DMS53 (cell line): ENCODE results near the gene SLC6A6.
"Not testable (repeated sequence)": the region's sequence is repeated elsewhere in the genome, so short reads cannot be mapped to it uniquely, and the experiment has no call there.

Experiments
- DNase-seq: peaks from one replicate; lab custom pipeline; 2025; lab: John Stamatoyannopoulos, UW

The SLC6A6 gene

DNA sequence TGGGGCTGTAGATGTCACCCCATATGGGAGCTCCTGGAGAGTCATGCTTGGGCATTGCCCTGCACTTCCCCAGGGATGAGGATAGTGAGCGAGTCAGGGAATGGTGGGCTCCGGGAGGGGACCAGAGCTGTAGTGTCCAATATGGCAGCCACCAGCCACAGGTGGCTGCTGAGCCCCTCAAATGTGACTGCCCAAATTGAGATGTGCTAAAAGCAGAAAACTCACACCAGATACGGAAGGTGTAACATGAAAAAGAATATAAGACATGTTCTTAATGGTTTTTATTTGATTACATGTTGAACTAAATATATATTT is 106.1 kb downstream of the SLC6A6 start:
- DNase-seq = no peak

DNA sequence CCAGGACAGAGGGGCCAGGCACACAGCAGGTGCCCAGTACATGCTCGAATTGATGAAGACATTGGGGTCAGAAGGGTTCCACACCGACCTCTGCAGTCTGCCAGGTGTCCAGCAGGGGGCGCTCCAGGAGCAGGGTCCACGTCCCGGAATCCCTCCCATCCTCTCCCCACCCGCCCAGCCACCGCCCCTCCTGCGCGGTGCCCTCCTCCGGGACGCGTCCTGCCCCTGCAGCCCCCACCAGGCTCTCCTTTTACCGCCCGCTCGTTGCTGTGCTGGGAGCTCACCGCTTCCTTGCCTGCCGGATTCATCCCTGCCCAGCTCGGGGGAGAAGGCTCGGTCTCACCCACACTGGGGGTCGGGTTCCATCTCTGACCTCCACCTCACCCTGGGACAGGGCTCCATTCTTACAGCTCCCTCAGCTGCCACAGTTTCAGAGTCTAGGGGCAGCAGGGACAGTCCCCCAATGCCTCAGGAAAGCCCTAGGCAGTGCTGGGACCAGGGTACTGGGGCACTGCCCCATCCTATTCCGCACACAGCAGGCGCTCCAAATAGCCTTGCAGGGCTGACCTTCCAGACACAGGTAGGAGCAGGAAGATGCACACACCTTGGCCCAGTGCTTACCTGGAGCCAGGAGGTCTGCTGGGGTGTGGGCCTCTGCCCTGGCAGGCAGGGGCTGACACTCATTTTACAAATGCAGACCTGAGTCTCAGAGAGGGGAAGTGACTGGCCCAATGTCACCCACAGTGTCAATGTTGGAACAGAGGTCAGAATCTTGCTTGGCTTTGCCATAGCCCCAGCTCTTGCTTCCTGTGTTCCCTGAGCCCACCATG is 106.8 kb downstream of the SLC6A6 start:
- DNase-seq = peak; percentile 37

DNA sequence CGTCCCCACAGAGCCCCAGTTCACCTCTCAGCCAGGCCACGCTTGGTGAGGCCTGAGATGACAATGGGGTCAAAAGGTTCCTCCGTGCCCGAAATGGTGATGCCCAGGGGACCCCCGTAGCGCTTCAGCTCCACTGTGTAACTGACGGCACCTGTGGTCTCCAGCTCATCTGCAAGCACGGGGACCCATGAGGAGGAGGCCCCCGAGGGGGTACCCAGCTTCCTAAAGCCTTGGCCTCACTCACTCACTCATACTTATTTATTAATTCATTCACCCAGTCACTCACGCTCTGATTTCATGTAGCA is 107.3 kb downstream of the SLC6A6 start:
- DNase-seq = no peak

DNA sequence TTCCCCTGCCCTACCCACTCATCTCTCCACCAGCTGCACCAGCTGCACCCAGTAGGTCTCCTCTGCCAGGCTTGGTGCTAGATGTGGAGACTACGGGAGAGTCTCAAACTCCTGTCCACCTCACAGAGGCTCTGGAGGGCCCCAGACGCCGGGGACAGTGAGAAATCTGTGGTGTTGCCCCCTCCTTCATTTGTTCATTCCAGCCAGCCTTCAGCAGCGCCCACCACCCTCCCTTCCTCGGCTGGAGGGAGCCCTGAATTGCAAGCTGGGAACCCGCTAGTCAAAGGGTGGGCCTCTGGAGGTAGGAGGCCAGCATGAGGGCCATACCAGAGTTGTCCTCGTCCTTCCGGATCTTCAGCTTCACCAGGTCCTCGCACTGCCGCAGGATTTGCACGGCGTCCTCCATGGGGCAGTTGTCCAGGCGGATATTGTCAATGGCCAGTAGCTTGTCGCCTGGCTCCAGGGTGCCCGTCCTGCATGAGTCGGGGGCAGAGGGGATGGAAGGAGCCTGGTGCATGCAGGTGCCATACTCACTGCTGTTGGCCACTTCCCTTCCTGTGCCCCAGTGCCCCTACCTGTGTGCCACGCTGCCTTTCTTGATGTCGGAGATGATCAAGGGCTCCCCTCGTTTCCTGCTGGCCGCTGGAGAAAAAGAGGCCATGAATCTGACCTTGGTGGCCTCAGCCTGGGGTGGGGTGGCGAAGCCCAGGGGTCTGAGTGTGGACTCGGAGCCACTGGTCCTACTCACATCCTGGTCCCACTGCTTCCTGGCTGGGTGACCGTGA is 108.6 kb downstream of the SLC6A6 start:
- DNase-seq = no peak

DNA sequence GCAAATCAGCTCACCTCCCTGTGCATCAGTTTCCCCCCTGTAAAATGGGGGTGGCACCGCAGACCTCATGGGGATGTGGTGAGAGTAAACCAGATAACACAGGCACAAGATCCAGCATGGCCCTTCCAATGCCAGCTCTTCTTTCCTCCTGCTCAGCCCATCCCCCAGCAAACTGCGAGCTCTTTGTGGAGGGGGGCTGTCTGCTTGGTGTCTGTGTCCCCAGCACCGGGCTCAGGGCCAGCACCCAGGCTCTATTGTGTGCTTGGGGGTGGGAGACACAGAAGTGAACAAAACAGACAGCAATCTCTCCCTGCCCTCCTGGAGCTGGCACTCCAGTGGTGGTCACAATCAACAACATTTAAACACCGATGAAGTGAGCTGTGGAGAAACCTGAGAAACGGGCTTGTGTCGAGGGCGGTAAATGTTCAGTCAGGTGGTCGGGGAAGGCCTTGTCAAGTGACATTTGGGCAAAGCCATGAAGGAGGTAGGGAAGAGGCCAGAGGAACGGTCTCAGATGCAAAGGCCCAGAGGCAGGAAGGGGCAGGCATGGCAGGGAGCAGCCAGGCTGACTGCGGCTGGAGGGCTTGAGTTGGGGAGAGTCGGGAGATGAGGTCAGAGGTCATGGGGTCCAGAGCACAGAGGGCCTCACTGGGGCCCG is 109.3 kb downstream of the SLC6A6 start:
- DNase-seq = no peak

DNA sequence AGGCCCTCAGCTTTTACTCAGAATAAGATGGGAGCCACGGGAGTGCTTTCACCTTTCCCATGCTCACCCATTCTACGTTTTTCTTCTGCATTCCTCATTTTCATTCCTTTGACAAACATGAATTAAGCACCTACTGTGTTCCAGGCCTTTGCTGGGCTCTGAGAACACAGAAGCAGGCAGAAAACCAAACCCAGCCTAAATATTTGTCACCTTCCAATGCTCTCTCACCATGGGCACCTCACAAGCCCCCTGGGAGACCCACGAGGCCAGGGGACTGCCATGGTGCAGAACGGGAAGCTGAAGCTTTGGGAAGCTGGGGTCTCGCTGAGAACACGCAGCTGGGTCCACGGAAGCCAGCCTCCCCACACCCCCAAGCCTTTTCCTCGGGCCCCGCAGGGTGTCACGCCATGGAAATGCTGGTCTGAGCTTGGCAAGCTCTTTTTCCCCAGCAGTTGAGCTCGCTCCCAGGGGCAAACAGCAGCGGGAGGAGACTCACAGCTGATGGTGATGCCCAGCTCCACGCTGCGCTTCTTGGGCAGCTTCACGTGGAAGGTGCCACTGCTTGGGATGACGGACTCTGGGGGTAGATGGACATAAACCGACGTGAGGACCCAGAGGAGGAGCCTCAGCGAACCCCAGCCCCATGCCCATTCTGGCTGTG is 110.0 kb downstream of the SLC6A6 start:
- DNase-seq = no peak

DNA sequence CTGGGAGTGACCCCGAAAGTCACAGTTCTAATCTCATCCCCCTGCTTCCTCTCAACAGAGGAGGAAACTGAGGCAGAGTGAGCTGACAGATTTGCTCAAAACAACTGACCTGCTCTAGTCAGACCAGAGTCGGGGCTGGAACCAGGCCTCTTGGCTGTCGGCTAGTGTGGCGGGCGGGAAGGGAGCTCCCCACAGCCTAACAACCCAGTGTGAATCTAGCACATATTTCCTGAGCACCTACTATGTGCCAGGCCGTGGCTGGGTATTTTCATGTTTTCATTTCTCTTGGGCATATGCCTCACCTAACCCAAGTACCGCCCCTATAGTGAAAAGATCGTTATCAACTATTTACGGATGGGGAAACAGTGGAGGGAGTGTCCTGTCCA is 110.5 kb downstream of the SLC6A6 start:
- no peak for DNase-seq

DNA sequence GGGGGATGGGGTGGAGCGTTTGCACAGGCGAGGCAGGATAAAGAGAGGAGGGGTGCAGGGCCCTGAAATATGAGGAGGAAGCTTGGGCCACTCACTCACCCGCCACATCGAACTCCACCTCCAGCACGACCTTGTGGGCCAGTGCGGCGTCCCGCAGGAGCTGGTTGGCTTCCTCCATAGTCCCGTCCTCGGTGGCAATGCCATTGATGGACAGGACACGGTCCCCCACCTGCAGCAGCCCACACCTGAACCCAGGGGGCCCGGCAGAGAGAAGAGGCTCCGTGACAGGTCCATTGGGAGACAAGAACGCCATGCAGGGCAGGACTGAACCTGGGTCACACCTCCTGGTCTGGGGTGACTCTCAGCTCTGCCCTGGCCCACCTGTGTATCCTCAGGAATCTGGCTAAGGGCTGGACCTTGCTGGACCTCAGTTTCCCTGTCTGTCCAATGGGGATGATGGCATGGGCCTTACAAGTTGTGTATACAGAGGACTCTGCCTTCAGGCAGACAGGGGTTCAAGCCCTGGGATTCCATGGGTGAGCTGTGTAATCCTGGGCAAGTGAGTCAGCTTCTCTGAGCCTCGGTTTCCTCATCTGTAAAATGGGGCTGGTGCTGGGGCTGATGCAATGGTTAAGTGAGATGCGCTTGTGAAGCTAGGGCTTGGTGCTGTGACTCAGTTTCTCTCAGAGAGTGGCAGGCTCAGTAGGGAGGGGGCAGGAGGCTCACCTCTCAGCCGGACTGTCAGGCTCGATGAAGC is 111.3 kb downstream of the SLC6A6 start:
- DNase-seq = no peak

DNA sequence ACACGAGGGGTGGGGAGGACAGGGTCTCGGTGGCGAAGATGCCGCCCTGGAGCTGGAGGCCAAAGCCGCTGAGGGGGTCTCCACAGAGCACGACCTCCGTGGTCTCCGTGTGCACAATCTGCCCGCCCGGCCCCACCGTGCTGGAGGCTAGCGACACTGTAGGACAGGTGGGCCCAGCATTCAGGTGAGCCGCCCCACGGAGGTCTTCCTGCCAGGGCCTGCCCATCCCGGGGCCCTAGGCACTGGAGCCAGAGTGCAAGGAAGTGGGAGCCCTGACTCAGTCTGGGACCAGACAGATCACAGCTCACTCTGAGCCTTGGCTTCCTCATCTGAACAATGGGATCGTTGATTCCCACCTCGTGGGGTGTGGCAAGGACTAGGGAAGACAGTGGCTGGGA is 111.9 kb downstream of the SLC6A6 start:
- no peak for DNase-seq

DNA sequence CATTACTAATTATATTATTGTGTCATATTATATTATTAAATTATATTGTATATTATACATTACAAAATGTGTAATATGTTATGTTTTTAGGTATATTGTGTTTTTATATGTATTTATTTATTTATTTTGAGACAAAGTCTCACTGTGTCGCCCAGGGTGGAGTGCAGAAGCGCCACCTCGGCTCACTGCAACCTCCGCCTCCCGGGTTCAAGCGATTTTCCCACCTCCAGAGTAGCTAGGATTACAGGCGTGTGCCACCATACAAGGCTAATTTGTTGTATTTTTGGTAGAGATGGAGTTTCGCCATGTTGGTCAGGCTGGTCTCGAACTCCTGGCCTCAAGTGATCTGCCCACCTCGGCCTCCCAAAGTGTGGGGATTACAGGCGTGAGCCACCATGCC is 113.1 kb downstream of the SLC6A6 start:
- DNase-seq = not testable (repeated sequence)

DNA sequence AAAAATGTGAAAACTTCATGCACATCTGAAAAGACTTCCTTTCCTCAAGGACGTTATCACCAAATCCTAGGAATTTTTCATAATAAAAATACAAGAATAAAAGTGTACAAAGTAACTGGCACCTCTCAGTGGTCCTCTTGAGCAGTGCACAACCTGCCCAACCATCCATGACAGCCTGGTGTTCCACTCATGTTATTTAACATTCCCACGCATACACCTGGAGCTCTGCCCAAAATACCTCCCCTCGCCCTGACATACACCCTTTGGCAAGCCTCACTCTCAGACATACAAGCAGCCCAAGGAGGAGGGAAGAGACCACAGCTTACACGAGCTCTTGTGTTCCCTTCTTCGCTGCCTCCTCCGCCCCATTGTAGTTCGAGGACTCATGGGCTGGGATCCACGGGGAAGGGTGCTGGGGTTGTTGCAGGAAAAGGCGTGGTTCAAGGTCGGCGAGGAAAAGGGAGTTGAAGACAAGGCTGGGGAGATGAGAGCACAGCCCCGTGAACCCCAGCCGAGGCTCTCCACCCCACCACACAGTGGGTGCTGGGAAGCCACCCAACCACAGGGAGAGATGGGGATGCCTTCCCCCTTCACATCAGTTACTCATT is 114.4 kb downstream of the SLC6A6 start:
- no peak for DNase-seq

DNA sequence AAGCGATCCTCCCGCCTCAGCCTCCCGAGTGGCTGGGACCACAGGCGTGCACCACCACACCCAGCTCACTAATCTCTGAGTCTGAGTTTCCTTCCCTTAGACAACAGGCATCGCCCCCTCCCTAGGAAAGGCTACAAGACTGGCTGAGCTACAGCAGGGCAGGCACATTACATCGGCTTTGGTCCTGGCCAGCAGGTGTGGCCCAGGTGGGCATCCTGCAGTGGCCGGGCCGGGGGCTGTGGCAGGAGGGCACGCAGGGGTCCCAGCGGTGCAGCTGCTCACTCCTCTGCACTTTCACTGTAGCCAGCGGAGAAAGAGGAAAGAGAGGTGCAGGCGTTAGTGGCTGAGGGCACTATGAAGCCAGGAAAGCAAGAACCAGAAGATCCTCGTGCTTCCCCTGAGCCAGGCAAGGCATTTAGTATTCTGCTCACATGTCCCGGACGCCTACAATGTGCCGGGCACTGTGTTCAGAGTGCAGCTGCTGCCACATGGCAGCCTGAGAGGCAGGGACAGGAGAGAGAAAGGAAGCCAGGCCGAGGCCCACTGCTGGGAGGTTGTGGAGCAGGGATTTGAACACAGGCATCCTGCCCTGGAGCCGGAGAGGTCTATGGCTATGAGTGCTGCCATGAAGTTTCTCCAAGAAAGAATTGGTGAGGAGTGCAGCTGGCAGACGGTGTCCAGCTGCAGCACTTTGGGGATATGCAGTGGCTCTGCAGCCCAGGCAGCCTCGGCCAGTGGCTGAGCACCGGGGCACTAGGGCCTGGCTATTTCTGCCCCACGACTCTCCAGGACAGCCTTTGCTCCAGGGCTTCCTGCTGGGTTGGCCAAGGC is 115.4 kb downstream of the SLC6A6 start:
- no peak for DNase-seq

DNA sequence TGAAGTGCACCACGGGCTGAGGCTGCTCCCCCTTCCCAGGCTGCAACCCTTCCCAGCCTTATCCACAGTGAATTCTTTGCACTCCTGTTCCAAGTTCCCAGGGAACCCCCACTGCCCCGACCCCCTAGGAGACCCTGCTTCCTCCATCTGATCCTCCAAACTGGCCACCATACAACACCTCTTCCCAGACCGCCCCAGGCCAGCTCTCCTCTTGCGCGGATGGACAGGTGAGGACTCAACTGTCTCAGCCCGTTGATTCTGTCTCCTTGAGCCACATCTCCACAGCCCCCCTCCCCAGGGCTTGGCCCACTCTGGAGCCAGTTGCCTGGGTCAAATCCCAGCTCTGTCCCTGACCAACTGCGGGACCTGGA is 116.0 kb downstream of the SLC6A6 start:
- DNase-seq = no peak

DNA sequence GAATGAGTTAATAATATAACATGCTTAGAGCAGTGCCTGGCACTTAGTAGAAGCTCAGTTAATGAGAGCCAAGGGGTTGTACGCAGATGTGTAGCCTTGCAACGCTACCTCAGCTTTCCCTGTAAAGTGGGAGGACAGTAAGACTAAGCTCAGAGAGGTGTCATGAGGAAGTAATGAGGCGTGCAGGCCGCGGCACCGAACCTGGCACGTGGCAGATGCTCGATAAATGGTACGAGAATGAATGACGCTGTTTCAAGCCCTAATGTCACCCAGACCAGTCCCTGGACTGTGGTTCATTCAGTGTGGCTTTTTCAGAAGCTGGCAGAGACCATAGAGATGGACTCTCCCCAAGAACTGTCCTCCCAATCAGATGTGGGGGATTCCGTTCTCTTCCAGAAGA is 116.5 kb downstream of the SLC6A6 start:
- no peak for DNase-seq

DNA sequence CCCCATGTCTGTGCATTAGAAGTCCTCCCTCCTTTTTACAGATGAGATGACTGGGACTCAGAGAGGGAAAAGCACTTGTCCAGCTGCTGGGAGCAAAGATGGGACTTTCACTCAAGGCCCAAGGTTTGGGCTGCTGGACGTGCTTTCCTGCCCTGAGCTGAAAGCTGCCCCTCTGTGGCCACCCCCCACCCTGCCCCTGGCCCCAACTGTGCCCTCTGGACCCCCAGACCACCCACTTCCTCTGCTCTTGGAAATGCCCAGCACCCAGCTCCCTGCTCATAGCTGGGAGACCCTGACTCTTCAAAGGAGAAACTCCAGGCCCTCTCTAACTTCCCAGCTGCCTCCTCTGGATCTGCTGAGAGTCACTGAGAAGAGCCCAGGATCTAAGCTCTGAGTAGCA is 117.0 kb downstream of the SLC6A6 start:
- no peak for DNase-seq

DNA sequence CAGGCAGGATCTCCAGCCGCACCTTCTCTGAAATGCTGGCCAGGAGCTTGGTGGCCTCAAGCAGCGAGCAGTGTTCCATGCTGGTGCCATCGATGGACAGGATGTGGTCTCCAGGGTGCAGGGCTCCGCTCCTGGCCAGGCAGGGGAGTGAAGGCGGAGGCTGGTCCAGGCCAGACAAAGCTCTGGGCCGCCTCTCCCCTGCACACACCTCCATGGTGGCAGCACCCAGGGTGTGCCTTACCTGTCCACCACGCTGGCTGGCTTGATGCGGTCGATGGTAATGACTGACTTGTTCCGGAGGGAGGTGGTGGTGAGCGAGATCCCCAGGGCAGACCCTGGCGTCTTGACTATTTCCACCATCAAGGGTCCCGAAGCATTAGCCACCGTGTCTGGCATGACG is 117.7 kb downstream of the SLC6A6 start:
- DNase-seq = no peak

DNA sequence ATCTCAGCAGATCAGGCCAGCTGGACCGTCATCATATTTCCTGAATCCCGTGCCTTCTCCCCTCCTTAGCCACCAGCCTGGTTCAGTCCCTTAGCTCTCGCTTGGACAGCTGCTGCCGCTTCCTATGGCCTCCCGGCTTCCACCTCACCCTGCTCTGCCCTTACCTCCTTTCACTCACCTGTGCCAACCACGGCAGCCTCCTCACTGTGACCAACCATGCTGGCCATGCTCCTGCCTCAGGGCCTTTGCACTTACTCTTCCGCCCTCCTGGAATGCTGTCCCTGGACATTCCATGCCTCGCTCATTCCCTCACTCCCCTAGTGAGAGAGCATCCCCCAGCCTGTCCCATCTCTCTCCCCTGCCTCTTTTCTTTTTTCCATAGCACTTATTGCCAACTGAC is 118.6 kb downstream of the SLC6A6 start:
- DNase-seq = no peak

DNA sequence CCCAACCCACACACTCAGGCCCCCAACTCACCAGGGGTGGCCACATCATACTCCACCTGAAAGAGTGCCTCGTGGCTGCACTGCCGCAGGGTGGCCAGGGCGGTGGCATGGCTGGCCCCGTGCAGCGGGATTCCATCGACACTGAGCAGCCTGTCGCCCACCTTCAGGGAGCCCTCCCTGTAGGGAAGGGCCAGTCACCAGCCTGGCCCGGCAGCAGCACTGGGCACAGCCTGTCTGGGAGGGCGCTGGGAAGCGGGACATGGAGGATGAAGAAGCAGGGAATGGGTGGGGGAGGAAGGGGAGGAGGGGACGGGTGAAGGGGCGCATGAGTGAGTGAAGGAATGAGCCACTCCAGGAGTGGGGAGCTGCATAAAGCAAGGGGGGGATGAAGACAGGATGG is 119.2 kb downstream of the SLC6A6 start:
- DNase-seq = no peak

DNA sequence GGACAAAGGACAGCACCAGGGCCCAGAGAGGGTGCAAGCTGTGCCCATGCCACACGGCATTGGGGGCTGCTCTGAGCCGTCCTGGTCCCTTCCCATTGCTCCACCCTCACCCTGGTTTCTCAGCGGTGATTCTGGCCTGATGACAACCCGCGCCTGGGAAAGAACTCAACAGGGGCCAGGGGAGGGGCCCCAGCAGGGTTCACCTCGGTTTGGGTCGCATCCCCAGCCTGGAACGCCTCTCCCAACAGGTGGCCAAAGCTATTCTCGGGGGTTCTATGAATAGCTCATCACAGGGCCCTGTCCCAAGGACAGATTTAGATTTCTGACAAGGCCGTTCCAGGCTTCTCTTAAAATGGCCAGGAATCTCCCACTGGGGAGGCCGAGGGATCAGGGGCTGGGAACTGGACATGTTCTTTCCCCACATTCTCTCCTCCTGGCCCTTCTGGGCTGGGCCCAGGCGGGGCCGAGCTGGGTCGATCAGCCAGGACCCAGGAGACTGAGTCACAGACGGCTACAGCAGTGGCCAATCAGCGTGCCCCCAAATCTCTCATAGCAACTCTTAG is 119.8 kb downstream of the SLC6A6 start:
- DNase-seq = no peak

DNA sequence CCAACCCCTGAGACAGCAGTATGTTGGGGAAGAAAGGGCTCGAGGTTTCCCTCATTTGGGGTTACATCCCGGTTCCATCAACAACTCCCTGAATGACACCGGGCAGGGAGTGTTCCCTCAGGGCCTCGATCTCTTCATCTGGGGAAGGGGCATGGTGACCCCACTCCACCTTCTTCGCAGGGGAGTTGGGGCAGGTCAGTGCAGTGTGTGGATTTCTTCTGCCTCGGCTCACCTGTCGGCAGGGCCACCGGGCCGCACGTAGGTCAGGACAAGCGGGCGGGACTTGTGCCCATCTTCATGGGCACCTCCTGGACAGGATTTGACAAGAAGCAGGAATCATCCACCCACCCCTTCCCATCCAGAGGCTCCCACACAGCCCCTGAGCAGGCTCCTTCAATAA is 120.4 kb downstream of the SLC6A6 start:
- no peak for DNase-seq

DNA sequence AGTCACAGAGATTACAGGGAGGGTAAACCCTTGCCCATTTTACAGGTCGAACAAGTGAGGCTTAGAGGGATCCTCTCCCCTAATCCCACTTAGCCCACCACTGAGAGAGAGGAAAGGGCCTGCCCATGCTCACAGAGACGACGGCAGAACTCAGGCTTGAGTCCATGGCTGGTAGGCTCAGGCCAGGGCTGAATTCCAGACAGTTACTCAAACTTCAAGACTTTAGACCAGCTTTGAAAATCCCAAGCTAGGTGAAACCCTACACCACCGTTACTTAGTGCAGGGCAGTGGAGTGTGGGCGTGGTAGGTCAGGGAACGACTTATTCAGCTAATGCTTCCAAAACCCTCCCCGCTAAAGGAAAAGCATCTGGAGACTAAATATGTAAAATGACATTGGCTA is 121.4 kb downstream of the SLC6A6 start:
- no peak for DNase-seq
